OCI-LY3 (cell line): ENCODE measurements around the gene VTCN1.

ENCODE experiments used
- CTCF ChIP-seq: fragments of 200-600, 300-600 bp; sonication (generic); IDR thresholded peaks from 2 replicates; pipeline ENCODE4 v1.5.1; 2014; ENCODE audit warnings: antibody characterized with exemption, low read length, low read depth
- EZH2phosphoT487 ChIP-seq: fragments of 200-600 bp; shearing (Covaris generic); IDR thresholded peaks from 2 replicates; pipeline ENCODE4 v1.6.1; 2018; ENCODE audit warnings: antibody characterized with exemption, mixed run types, low read depth

GRCh38 chr1:117231312-117231711 is 20.6 kb upstream of the VTCN1 start:
- TF ChIP-seq CTCF (no peak), EZH2phosphoT487 (no peak)
